Measurements from ENCODE around the gene FAM163B.

FAM163B gene

DNA sequence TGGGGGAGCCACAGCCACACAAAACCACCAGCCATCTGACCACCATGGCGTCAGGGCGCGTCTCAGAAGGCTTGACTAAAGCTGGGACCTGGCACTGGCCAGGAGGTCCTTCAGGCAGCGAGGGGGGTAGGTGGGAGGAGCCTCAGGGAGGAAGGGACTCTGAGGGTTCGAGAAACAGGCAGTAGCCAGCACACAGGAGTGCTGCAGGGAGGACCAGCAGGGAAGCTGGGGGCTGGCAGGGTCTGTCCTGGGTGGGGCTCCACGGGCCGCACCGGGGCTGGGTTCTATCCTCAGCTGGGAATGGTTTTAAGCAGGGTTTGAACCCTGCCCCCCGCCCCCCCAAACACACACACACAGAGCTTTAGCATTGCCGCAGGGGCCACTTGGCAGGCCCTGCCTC lies 7.4 kb downstream of the FAM163B start:
- DNase-seq (ENCODE audit: low read depth) = no peak
- no peak overlapping the region for H3K4me3 ChIP-seq (ENCODE audit: low read length)
- TF ChIP-seq, protein P1, sequence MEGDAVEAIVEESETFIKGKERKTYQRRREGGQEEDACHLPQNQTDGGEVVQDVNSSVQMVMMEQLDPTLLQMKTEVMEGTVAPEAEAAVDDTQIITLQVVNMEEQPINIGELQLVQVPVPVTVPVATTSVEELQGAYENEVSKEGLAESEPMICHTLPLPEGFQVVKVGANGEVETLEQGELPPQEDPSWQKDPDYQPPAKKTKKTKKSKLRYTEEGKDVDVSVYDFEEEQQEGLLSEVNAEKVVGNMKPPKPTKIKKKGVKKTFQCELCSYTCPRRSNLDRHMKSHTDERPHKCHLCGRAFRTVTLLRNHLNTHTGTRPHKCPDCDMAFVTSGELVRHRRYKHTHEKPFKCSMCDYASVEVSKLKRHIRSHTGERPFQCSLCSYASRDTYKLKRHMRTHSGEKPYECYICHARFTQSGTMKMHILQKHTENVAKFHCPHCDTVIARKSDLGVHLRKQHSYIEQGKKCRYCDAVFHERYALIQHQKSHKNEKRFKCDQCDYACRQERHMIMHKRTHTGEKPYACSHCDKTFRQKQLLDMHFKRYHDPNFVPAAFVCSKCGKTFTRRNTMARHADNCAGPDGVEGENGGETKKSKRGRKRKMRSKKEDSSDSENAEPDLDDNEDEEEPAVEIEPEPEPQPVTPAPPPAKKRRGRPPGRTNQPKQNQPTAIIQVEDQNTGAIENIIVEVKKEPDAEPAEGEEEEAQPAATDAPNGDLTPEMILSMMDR (conservative IDR thresholded peaks at IDR 0.05; ENCODE audit: low read length) = no peak

DNA sequence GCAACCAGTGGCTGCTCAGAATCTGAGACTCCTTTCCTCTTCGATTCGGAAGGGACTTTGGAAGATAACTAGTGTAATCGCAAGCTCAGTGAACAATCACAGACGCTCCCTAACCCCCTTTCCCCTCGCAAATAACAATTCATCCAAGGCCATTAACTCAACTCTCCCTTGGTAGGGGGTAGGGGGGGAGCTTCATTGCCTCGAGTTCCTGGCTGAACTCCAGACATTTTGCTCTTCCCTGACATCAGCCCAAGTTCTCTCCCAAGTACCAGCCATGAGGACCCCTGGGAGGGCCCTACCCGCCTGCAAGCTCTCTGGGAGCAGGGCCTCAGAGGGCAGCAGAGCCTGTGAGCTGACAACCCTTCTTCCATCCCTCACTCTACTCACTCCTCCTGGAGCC lies 8.4 kb downstream of the FAM163B start:
- TF ChIP-seq, protein P1 (conservative IDR thresholded peaks at IDR 0.05; ENCODE audit: low read length) = no peak
- no peak overlapping the region for H3K4me3 ChIP-seq (ENCODE audit: low read length)
- DNase-seq (ENCODE audit: low read depth) = no peak

DNA sequence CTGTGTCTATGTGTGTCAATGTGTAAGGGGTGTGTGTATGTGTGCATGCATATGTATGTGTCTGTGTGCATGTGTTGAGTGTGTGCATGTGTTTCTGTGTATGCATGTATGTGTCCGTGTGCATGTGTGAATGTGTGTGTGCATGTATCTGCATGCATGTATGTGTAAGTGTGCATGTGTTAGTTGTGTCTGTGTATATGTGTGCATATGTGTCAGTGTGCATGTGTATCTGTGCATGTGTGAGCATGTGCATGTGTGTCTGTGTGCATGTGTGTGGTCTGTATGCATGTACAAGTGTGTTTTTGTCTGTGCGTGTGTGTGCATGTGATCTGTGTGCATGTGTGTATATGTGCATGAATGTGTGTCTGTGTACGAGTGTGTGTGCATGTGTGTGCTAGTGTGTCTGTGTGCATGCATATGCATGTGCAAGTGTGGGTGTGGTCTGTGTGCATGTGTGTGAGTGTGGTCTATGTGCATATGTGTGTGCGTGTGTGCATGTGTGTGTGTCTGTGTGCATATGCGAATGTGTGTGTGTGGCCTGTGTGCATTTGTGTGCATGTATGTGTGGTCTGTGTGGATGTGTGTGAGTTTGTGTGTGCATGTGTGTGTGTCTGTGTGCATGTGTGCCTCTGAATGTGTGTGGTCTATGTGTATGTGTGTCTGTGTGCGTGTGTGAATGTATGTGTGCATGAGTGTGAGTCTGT lies 9.6 kb downstream of the FAM163B start:
- H3K4me3 ChIP-seq (ENCODE audit: low read length) = no peak overlapping the region
- DNase-seq (ENCODE audit: low read depth) = no peak
- TF ChIP-seq, protein P1 (conservative IDR thresholded peaks at IDR 0.05; ENCODE audit: low read length) = no peak

DNA sequence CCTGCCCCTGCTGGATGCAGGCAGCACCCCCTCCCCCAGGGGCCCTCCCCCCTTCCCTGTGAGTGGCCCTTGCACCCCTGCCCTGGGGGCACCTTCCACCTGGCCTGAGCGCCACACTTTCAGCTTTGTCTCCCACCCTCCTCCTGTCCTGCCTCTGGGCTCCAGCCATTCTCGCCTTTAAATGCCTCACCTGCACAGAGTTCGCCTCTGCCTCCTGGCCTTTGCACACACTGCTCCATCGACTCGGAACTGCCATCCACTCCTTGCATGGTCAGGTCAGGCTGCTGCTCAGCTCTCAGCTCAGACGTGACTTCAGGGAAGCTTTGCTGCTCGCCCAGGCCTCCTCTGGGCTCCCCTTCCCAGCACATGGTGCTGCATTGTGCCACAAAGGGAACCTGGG lies 10.2 kb downstream of the FAM163B start:
- TF ChIP-seq, protein P1 (conservative IDR thresholded peaks at IDR 0.05; ENCODE audit: low read length) = no peak
- H3K4me3 ChIP-seq (ENCODE audit: low read length) = no peak overlapping the region
- DNase-seq (ENCODE audit: low read depth) = no peak

DNA sequence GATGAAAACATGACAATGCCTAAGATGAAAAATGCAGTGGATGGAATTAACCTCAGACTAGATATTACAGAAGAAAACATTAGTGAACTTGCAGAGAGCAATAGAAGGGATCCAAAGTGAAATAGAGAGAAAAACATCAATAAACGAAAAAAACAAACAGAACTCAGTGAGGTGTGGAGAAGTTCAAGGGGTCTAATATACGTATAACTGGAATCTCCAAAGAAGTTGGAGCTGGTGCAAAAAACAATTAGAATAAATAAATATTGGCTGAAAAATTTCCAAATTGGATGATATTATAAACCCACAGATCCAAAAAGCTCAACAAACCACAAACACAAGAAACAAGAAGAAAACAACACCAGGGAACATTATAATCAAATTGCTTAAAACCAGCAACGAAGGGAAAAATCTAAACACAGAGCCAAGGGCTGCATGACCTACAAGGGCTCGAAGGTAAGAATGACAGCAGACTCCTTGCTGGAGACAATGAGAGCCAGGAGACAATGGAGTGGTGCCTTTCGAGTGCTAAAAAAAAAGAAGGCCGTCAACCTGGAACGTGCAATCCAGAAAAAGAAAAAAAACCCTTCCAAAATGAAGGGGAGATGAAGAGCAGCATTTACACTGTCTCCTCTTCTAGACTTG lies 11.8 kb downstream of the FAM163B start:
- TF ChIP-seq, protein P1 (conservative IDR thresholded peaks at IDR 0.05; ENCODE audit: low read length) = no peak
- no peak overlapping the region for H3K4me3 ChIP-seq (ENCODE audit: low read length)
- no peak for DNase-seq (ENCODE audit: low read depth)

DNA sequence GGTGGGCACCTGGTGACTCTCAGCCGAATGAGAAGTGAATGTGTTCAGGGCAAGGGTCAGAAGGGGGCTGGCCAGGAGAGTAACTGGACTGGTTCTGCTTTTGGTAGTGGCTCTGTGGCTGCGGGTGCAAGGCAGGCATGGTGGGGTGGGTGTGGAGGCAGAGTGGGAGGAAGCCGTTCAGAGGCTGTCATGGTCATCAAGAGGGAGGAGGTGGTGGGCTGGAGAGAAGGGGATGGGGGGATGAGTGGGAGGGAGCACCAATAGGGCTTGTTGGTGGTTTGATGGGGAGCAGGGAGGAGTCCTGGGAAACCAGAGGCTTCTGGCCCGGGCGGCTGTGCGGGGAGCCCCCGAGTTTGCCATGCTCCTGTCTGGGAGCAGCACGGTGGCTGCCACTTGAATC lies 13.3 kb downstream of the FAM163B start:
- no peak overlapping the region for H3K4me3 ChIP-seq (ENCODE audit: low read length)
- TF ChIP-seq, protein P1 (conservative IDR thresholded peaks at IDR 0.05; ENCODE audit: low read length) = no peak
- DNase-seq (ENCODE audit: low read depth) = no peak

DNA sequence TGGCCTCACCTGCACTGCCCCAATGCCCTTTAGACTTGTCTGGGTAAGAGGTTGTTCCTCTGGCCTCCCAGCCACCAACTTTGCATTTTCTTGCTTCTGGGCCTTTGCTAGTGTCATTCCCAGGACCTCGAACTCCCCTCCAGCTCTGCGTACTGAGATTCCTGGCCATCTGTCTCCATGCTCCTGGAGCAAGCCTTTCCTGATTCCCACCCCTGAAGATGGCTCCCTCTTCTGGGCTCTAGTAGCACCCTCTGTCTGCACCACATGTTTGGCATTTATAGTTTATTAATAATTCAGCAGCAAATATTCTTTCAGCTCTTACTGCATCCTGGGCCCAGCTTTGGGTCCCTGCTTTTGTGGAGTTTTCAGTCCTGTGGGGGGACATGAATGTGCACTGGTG lies 14.9 kb downstream of the FAM163B start:
- TF ChIP-seq, protein P1 (conservative IDR thresholded peaks at IDR 0.05; ENCODE audit: low read length) = no peak
- DNase-seq (ENCODE audit: low read depth) = no peak
- no peak overlapping the region for H3K4me3 ChIP-seq (ENCODE audit: low read length)

Data from AG10803 (cell line).